H1 (cell line): ENCODE data around the gene ADRM1. TPM values are rescaled to one million over a fixed set of nuclear protein-coding genes. Genes with fewer than 3 reads are reported as not detected.

Experiments used
- CTCF ChIA-PET: fragments of 300-600 bp; sonication (Branson Sonifier 250); formaldehyde crosslinking; loops from one replicate; lab custom pipeline; 2021; ENCODE audit not compliant: partially characterized antibody; lab: Charles Lee
- POLR2A ChIA-PET: fragments of 300-600 bp; sonication (Branson Sonifier 250); formaldehyde crosslinking; loops from one replicate; lab custom pipeline; 2021; ENCODE audit warnings: inconsistent platforms; ENCODE audit not compliant: partially characterized antibody; lab: Charles Lee
- DNase-seq, 2 experiments: peaks; one replicate each; pipeline versions ENCODE4 v3.0.0 to v3.0.0-alpha.2; 2010 to 2022; ENCODE audit warnings: low spot score in 2 of 2, low read depth in 1 of 2, mixed read lengths in 1 of 2
- FAIRE-seq: peaks from 2 replicates; lab custom pipeline; 2011; peaks lifted over from hg19 to GRCh38; lab: Jason Lieb, UNC
- H2AFZ ChIP-seq: 2 replicates; pipeline ENCODE4 v1.8.1; 2012; ENCODE audit warnings: low read length, inconsistent platforms
- H2AK5ac ChIP-seq: 2 replicates; pipeline ENCODE4 v1.6.1; 2013; ENCODE audit warnings: low read depth, low read length
- H2BK120ac ChIP-seq: replicated peaks from 2 replicates; pipeline ENCODE3; 2013; ENCODE audit warnings: low read depth, low read length, inconsistent platforms
- H2BK12ac ChIP-seq: 2 replicates; pipeline ENCODE4 v1.6.1; 2013; ENCODE audit warnings: low read depth, low read length
- H2BK15ac ChIP-seq: 2 replicates; pipeline ENCODE4 v1.6.1; 2013; ENCODE audit warnings: low read length
- H2BK20ac ChIP-seq: 2 replicates; pipeline ENCODE4 v1.6.1; 2013; ENCODE audit warnings: low read length
- H2BK5ac ChIP-seq: 2 replicates; pipeline ENCODE4 v1.6.1; 2013; ENCODE audit warnings: low read depth, low read length
- H3K14ac ChIP-seq: 2 replicates; pipeline ENCODE4 v1.6.1; 2013; ENCODE audit warnings: inconsistent platforms; ENCODE audit not compliant: insufficient read length
- H3K18ac ChIP-seq: 2 replicates; pipeline ENCODE4 v1.6.1; 2013; ENCODE audit warnings: low read length; ENCODE audit errors: extremely low read depth
- H3K23ac ChIP-seq: 2 replicates; pipeline ENCODE4 v1.6.1; 2013; ENCODE audit warnings: inconsistent platforms; ENCODE audit not compliant: insufficient read length
- H3K23me2 ChIP-seq: 2 replicates; pipeline ENCODE4 v1.6.1; 2013; ENCODE audit warnings: low read depth, low read length
- H3K27ac ChIP-seq: 2 replicates; pipeline ENCODE4 v1.6.1; 2011; ENCODE audit warnings: low read depth, low read length, inconsistent platforms
- H3K27me3 ChIP-seq, 4 experiments: replicated peaks in 1 of 4; 1 replicate in 1 of 4; 2 replicates in 3 of 4; pipeline versions ENCODE4 v1.6.1 to v1.8.1; 2011 to 2013; ENCODE audit warnings: low read length in 3 of 4, mild to moderate bottlenecking in 3 of 4, inconsistent platforms in 2 of 4, mixed read lengths in 2 of 4, moderate library complexity in 1 of 4; ENCODE audit not compliant: control insufficient read depth in 3 of 4, insufficient read depth in 3 of 4; ENCODE audit errors: extremely low read depth in 1 of 4
- H3K36me3 ChIP-seq, 4 experiments: 2 replicates each; pipeline versions ENCODE4 v1.6.1 to v1.8.1; 2011 to 2013; ENCODE audit warnings: mild to moderate bottlenecking in 4 of 4, low read length in 3 of 4, moderate library complexity in 2 of 4, control low read depth in 1 of 4, inconsistent platforms in 1 of 4; ENCODE audit not compliant: insufficient read depth in 4 of 4, control insufficient read depth in 2 of 4
- H3K4ac ChIP-seq: replicated peaks from 2 replicates; pipeline ENCODE3; 2013; ENCODE audit warnings: low read length, low read depth, mixed read lengths, inconsistent platforms; ENCODE audit not compliant: insufficient read length
- H3K4me1 ChIP-seq, 4 experiments: replicated peaks in 1 of 4; 1 replicate in 1 of 4; 2 replicates in 3 of 4; pipeline versions ENCODE4 v1.6.1 to v1.8.1; 2011 to 2013; ENCODE audit warnings: low read length in 3 of 4, inconsistent platforms in 2 of 4, mixed read lengths in 1 of 4; ENCODE audit not compliant: insufficient read depth in 4 of 4, control insufficient read depth in 3 of 4
- H3K4me2 ChIP-seq, 2 experiments: 2 replicates each; pipeline versions ENCODE4 v1.6.1 to v1.8.1; 2011 to 2013; ENCODE audit warnings: low read depth in 2 of 2, low read length in 2 of 2, control low read depth in 1 of 2, inconsistent platforms in 1 of 2, mild to moderate bottlenecking in 1 of 2; ENCODE audit not compliant: insufficient read depth in 1 of 2
- H3K4me3 ChIP-seq, 4 experiments: fragments of 200-600, 300-600 bp in 1 of 4; sonication (generic), shearing (Covaris generic), sonication (Bioruptor Twin) in 1 of 4; 2 replicates each; pipeline versions ENCODE4 v1.5.1 to v1.8.1; 2011 to 2016; ENCODE audit warnings: low read length in 4 of 4, low read depth in 3 of 4, control low read depth in 2 of 4, inconsistent platforms in 2 of 4, mild to moderate bottlenecking in 2 of 4, mixed read lengths in 1 of 4, moderate library complexity in 1 of 4; ENCODE audit not compliant: insufficient read depth in 2 of 4; ENCODE audit errors: extremely low read depth in 1 of 4
- H3K56ac ChIP-seq: replicated peaks from 2 replicates; pipeline ENCODE3; 2013; ENCODE audit warnings: low read depth, mild to moderate bottlenecking, mixed read lengths, low read length, inconsistent platforms; ENCODE audit not compliant: insufficient read length
- H3K79me1 ChIP-seq: 2 replicates; pipeline ENCODE4 v1.6.1; 2013; ENCODE audit warnings: low read depth, low read length, control low read depth
- H3K79me2 ChIP-seq, 2 experiments: 2 replicates each; pipeline versions ENCODE4 v1.6.1 to v1.8.1; 2012 to 2013; ENCODE audit warnings: low read length in 2 of 2, mild to moderate bottlenecking in 2 of 2, inconsistent platforms in 1 of 2; ENCODE audit not compliant: insufficient read depth in 2 of 2, control insufficient read depth in 1 of 2
- H3K9ac ChIP-seq, 4 experiments: replicated peaks in 1 of 4; 1 replicate in 1 of 4; 2 replicates in 3 of 4; pipeline versions ENCODE4 v1.6.1 to v1.8.1; 2011 to 2013; ENCODE audit warnings: low read depth in 3 of 4, low read length in 3 of 4, control low read depth in 2 of 4, mild to moderate bottlenecking in 2 of 4, moderate library complexity in 2 of 4, inconsistent platforms in 1 of 4; ENCODE audit errors: extremely low read depth in 1 of 4
- H3K9me3 ChIP-seq, 2 experiments: 2 replicates each; pipeline versions ENCODE4 v1.6.1 to v1.8.1; 2012 to 2013; ENCODE audit warnings: mild to moderate bottlenecking in 2 of 2, moderate library complexity in 2 of 2, control low read depth in 1 of 2, inconsistent platforms in 1 of 2, low read depth in 1 of 2, low read length in 1 of 2, mixed read lengths in 1 of 2; ENCODE audit not compliant: insufficient read depth in 2 of 2
- H4K20me1 ChIP-seq, 2 experiments: replicated peaks in 1 of 2; 2 replicates each; pipeline versions ENCODE3 to v1.8.1; 2011 to 2013; ENCODE audit warnings: inconsistent platforms in 2 of 2, low read length in 2 of 2, mild to moderate bottlenecking in 1 of 2; ENCODE audit not compliant: insufficient read depth in 2 of 2, control insufficient read depth in 1 of 2
- H4K5ac ChIP-seq: 2 replicates; pipeline ENCODE4 v1.6.1; 2013; ENCODE audit warnings: low read length, low read depth, mixed read lengths, inconsistent platforms; ENCODE audit not compliant: insufficient read length
- H4K8ac ChIP-seq: 2 replicates; pipeline ENCODE4 v1.8.0; 2013; ENCODE audit warnings: mild to moderate bottlenecking, moderate library complexity, low read length, inconsistent platforms; ENCODE audit not compliant: insufficient read depth; ENCODE audit errors: extremely low read depth
- H4K91ac ChIP-seq: replicated peaks from 2 replicates; pipeline ENCODE3; 2013; ENCODE audit warnings: low read length, mixed read lengths, inconsistent platforms; ENCODE audit not compliant: insufficient read length
- BACH1 ChIP-seq: IDR thresholded peaks from 2 replicates; pipeline ENCODE4 v1.6.1; 2012; ENCODE audit warnings: low read length, improper control_type of control experiment
- BRCA1 ChIP-seq: IDR thresholded peaks from 2 replicates; pipeline ENCODE4 v1.6.1; 2012; ENCODE audit warnings: low read depth, low read length, improper control_type of control experiment
- CHD1 ChIP-seq: IDR thresholded peaks from 2 replicates; pipeline ENCODE4 v1.6.1; 2012; ENCODE audit warnings: low read depth, low read length, improper control_type of control experiment
- CREB1 ChIP-seq: IDR thresholded peaks from 2 replicates; pipeline ENCODE4 v1.6.1; 2012; ENCODE audit warnings: inconsistent platforms
- KDM4A ChIP-seq: IDR thresholded peaks from one replicate; pipeline ENCODE4 v1.7.1; 2012; ENCODE audit warnings: low read depth, mild to moderate bottlenecking, moderate library complexity, low read length, inconsistent platforms; ENCODE audit not compliant: severe bottlenecking
- TBP ChIP-seq: IDR thresholded peaks from 2 replicates; pipeline ENCODE4 v1.6.1; 2011; ENCODE audit warnings: low read depth, low read length, improper control_type of control experiment
- WGBS, 2 experiments: shearing (Covaris generic) in 1 of 2; methylation state at CpG; one replicate each; pipeline versions ENCODE4 v1.1.6 to v1.1.7; 2013 to 2015; ENCODE audit warnings: low lambda C conversion rate in 2 of 2, mixed read lengths in 2 of 2, inconsistent platforms in 1 of 2, low coverage in 1 of 2, missing lambda C conversion rate in 1 of 2; ENCODE audit not compliant: insufficient replicate concordance in 2 of 2, insufficient coverage in 1 of 2, insufficient read length in 1 of 2; ENCODE audit errors: extremely low coverage in 1 of 2, missing lambda C conversion rate in 1 of 2; 5-methylcytosine and 5-hydroxymethylcytosine counted together
- polyA plus RNA-seq, 7 experiments: library from polyadenylated mRNA; depleted of rRNA in 3 of 7; stranded (reverse) in 5 of 7; unstranded in 2 of 7; fragments of >200 nt in 5 of 7; fragments of 200-250 nt in 2 of 7; gene quantifications; 1 replicate in 5 of 7; 2 replicates in 1 of 7; 4 replicates in 1 of 7; pipeline versions ENCODE4 v1.2.1 to v1.2.3, GENCODE V29; 2011 to 2013; ENCODE audit warnings: missing spikeins in 2 of 7, mixed read lengths in 2 of 7
- total RNA-seq: library from RNA; stranded (reverse); fragmentation: NEBNext Ultra II Directional; extraction: Animal tissue kit (Norgen Biotek cat#: 25700); gene quantifications from 2 replicates; pipeline ENCODE4 v1.2.1, GENCODE V29; 2021

The ADRM1 gene
- total and polyA plus RNA-seq, 2 of the 8 experiments (the other 6 are each of a cell fraction or from before 2014, with no cell fraction given): 126 to 214 TPM

GRCh38 chr20:62315773-62316172 is 13.0 kb downstream of the ADRM1 start:
- Histone ChIP-seq H3K4me1 (no peaks in the 10 kb centered on the region), H3K4me3 (no peak overlapping the region), H3K18ac (no peak overlapping the region), H3K56ac (no peak overlapping the region), H3K27ac (no peak overlapping the region), H3K27me3 (no peaks in the 10 kb centered on the region), H3K9me3 (peaks cover 0 to 26% of the 10 kb centered on the region in 2 experiments; a peak in 2 of 4 replicates), H3K23me2 (no peaks in the 10 kb centered on the region), H2BK5ac (no peak overlapping the region; the same call in 1 of the 2 replicates), H2BK12ac (no peak overlapping the region), H3K79me2 (no peaks in the 10 kb centered on the region; a peak in 1 of 4 replicates), H3K23ac (no peak overlapping the region), H2BK15ac (no peak overlapping the region), H4K5ac (no peak overlapping the region), H3K14ac (no peak overlapping the region), H3K79me1 (no peaks in the 10 kb centered on the region), H4K20me1 (peaks cover 0 to 7% of the 10 kb centered on the region in 2 experiments), H4K91ac (no peak overlapping the region), H4K8ac (peak overlapping the region; percentile 74; the same call in 1 of the 2 replicates), H2AFZ (no peak overlapping the region), H2AK5ac (no peak overlapping the region), H3K36me3 (peaks cover 49 to 92% (median 80%) of the 10 kb centered on the region in 4 experiments), H3K4me2 (no peak overlapping the region), H2BK120ac (no peak overlapping the region), H3K4ac (no peak overlapping the region), H2BK20ac (no peak overlapping the region), H3K9ac (no peak overlapping the region)
- FAIRE-seq (no peak), DNase-seq (no peak)
- WGBS, 2 experiments: 99% methylated on average over 12 of the region's 12 CpGs; no CpG with 5 or more reads in 1 of the 2 experiments
- ChIA-PET POLR2A (interaction anchor here (0.6 to 4.1 kb wide), 9 partner anchors 10 to 1301 kb away, joined by 3 to 30 read pairs (median 5); partner anchors contain the start of genes ADRM1 and RPS21), CTCF (interaction anchor here (0.6 to 1.9 kb wide), 6 partner anchors 10 to 67 kb away, joined by 3 to 6 read pairs (median 4); no protein-coding TSS in a partner anchor)
- TF ChIP-seq TBP: no peak
- TF ChIP-seq CREB1: no peak
- no peak for TF ChIP-seq BRCA1
- no peak for TF ChIP-seq CHD1
- TF ChIP-seq KDM4A: no peak
- TF ChIP-seq BACH1: no peak
